OCI-LY3 (cell line): ENCODE data around the gene MTFR1L.

Experiments used
- H2AFZ ChIP-seq: fragments of 200-600, 300-600 bp; shearing (Covaris generic); 2 replicates; pipeline ENCODE4 v1.6.0; 2014; ENCODE audit warnings: antibody characterized with exemption, low read depth, low read length
- H3K27ac ChIP-seq: fragments of 200-600, 300-600 bp; sonication (generic); 2 replicates; pipeline ENCODE4 v1.5.1; 2014; ENCODE audit warnings: mild to moderate bottlenecking, low read length, moderate library complexity, mixed read lengths
- H3K27me3 ChIP-seq: fragments of 200-600, 300-600 bp; sonication (generic); 2 replicates; pipeline ENCODE4 v1.6.1; 2014; ENCODE audit warnings: low read depth, low read length, mixed read lengths
- H3K36me3 ChIP-seq: fragments of 200-600, 300-600 bp; sonication (generic); replicated peaks from 2 replicates; pipeline ENCODE3; 2014; ENCODE audit warnings: low read depth, low read length, mixed read lengths
- H3K4me1 ChIP-seq: fragments of 300-600, 200-600 bp; sonication (generic); 2 replicates; pipeline ENCODE4 v1.6.1; 2014; ENCODE audit warnings: low read length, mixed read lengths
- H3K4me2 ChIP-seq: fragments of 200-600, 300-600 bp; sonication (generic); 2 replicates; pipeline ENCODE4 v1.6.1; 2014; ENCODE audit warnings: low read length, mixed read lengths
- H3K4me3 ChIP-seq: fragments of 300-600, 200-600 bp; sonication (generic); 2 replicates; pipeline ENCODE4 v1.5.1; 2014; ENCODE audit warnings: antibody characterized with exemption, mild to moderate bottlenecking, low read length, moderate library complexity
- H3K79me2 ChIP-seq: fragments of 300-600, 200-600 bp; shearing (Covaris generic); 2 replicates; pipeline ENCODE4 v1.6.1; 2014; ENCODE audit warnings: mild to moderate bottlenecking, low read length, mixed read lengths
- H3K9ac ChIP-seq: fragments of 300-600, 200-600 bp; shearing (Covaris generic); 2 replicates; pipeline ENCODE4 v1.6.0; 2014; ENCODE audit warnings: mild to moderate bottlenecking, low read length, moderate library complexity
- H3K9me3 ChIP-seq: fragments of 200-600, 300-600 bp; shearing (Covaris generic); 2 replicates; pipeline ENCODE4 v1.6.1; 2014; ENCODE audit warnings: low read length, mixed read lengths; ENCODE audit not compliant: insufficient read depth
- H4K20me1 ChIP-seq: fragments of 200-600, 300-600 bp; sonication (generic); 2 replicates; pipeline ENCODE4 v1.6.1; 2016; ENCODE audit warnings: low read length, mixed read lengths; ENCODE audit not compliant: insufficient read depth
- EZH2phosphoT487 ChIP-seq: fragments of 200-600 bp; shearing (Covaris generic); IDR thresholded peaks from 2 replicates; pipeline ENCODE4 v1.6.1; 2018; ENCODE audit warnings: antibody characterized with exemption, mixed run types, low read depth
- TF ChIP-seq, protein P1 (sequence below): fragments of 200-600, 300-600 bp; sonication (generic); IDR thresholded peaks from 2 replicates; pipeline ENCODE4 v1.5.1; 2014; ENCODE audit warnings: antibody characterized with exemption, low read length, low read depth

Gene MTFR1L

DNA sequence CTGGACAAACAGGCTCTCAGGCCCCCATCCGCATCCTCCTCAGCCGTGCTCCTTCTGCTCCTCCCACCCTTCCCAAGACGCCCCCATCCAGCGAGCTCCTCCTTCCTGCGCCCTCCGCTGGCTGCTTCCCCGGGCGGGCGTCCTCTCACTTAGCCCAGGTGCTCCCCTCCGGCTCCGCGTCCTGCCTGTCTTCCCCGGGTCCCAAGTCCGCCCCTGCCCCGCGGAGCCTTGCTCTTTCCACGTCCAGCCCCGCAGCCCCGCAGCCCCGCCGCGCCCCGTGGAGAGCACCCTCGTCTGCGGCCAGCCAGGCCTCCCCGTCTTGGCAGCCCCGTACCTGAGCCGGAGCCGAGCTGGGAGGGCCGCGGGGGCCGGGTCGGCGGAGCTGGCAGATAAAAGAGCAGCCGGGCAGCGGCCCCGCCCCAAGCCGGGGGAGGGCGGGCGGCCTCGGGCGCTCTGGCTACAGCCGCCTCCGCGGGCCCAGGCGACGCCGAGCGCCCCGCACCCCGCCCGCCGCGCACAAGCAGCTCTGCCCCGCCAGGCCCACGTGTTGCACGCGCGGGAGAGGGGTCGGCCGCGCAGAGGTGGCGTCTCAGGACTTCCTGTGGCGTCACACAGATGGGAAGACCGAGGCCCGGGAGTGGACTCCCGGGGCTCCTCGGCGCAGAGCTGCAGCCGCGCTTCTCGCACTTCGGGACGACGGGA lies 55.6 kb downstream of the MTFR1L start, which contains the start of gene PAQR7:
Gene PAQR7 (minus strand): TSS at position 555 of the 702 bp plus-strand sequence. CDS start 11,869 bp downstream, outside the sequence.
- no peak for TF ChIP-seq EZH2phosphoT487
- TF ChIP-seq, protein P1, sequence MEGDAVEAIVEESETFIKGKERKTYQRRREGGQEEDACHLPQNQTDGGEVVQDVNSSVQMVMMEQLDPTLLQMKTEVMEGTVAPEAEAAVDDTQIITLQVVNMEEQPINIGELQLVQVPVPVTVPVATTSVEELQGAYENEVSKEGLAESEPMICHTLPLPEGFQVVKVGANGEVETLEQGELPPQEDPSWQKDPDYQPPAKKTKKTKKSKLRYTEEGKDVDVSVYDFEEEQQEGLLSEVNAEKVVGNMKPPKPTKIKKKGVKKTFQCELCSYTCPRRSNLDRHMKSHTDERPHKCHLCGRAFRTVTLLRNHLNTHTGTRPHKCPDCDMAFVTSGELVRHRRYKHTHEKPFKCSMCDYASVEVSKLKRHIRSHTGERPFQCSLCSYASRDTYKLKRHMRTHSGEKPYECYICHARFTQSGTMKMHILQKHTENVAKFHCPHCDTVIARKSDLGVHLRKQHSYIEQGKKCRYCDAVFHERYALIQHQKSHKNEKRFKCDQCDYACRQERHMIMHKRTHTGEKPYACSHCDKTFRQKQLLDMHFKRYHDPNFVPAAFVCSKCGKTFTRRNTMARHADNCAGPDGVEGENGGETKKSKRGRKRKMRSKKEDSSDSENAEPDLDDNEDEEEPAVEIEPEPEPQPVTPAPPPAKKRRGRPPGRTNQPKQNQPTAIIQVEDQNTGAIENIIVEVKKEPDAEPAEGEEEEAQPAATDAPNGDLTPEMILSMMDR, result peak; percentile 7; the same call in 1 of the 2 replicates
- peak within 1 kb of the TSS; percentile 91 for H3K4me3 ChIP-seq
- H4K20me1 ChIP-seq, result no peaks in the 10 kb centered on the region
- no peaks in the 10 kb centered on the region for H3K27me3 ChIP-seq
- H3K79me2 ChIP-seq, result peaks cover 23% of the 10 kb centered on the region
- 0 out of 2 replicates have a peak within 1 kb of the TSS, but pooled peaks have one; percentile 19 for H3K27ac ChIP-seq
- H3K9me3 ChIP-seq, result no peaks in the 10 kb centered on the region
- H3K4me1 ChIP-seq, result peaks cover 16% of the 10 kb centered on the region
- peak within 1 kb of the TSS; percentile 39; the same call in 1 of the 2 replicates for H2AFZ ChIP-seq
- H3K4me2 ChIP-seq, result peak within 1 kb of the TSS; percentile 87
- peak within 1 kb of the TSS; percentile 86 for H3K9ac ChIP-seq
- H3K36me3 ChIP-seq, result no peaks in the 10 kb centered on the region

DNA sequence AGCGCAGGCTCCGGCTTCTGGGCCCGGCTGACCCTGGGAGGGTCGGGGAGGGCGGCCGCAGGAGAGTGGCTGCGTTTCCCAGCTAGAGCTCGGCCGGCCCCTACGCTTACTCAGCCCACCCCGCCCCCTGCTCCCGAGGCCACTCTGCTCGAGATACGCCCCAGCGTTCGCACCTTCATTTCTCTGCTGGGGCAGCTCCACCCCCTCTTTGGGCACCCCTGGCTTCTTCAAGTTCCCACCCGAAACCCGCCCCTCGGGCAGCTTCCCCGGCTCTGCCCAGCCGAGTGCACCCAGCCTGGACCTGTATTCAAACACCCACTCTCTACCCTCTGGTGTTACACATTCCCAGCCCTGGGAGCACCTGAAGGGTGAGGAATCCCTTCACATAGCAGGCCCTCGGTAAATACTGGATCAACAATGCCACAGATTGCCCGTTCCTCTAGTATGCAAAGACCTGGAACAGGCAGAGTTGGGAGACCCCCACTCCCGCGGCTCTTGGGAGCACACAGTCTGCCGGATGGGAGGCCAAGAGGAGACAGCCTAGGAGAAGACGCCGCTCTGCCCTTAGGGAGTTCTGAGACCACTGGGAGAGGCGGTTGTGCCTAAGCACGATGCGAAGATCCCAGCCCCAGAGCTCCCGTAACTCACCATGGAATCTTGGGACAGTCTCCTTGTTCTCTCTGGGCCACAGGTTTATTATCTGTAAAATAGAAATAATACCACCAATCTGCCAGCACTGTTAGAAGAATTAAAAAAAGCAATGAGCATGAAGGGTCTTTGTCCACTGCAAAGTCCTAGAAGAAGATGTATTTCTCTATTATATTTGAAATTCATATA lies 56.3 kb downstream of the MTFR1L start:
- TF ChIP-seq EZH2phosphoT487, result no peak
- TF ChIP-seq, protein P1, result no peak
- Histone ChIP-seq H4K20me1 (no peaks in the 10 kb centered on the region), H3K36me3 (no peaks in the 10 kb centered on the region), H3K4me2 (peak overlapping the region; percentile 87), H3K79me2 (peaks cover 23% of the 10 kb centered on the region), H3K27ac (no peak overlapping the region), H3K4me1 (peaks cover 16% of the 10 kb centered on the region), H3K9me3 (no peaks in the 10 kb centered on the region), H3K27me3 (no peaks in the 10 kb centered on the region), H3K4me3 (peak overlapping the region; percentile 91), H2AFZ (peak overlapping the region; percentile 39; the same call in 1 of the 2 replicates), H3K9ac (peak overlapping the region; percentile 86)

DNA sequence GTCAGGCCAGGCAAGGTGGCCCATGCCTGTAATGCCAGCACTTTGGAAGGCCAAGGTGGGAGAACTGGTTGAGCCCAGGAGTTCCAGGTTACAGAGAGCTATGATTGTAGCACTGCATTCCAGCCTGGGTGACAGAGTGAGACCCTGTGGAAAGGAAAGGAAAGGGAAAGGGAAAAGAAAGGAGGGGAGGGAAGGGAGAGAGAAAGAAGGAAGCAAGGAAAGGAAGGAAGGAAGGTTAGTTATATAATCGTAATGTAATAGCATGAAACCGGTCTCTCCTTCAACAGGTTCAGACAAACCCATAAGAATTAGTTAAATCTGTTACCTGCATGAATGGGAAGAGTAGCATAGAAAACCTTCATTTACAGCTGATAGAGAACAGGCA lies 56.9 kb downstream of the MTFR1L start:
- H4K20me1 ChIP-seq, result no peaks in the 10 kb centered on the region
- no peaks in the 10 kb centered on the region for H3K36me3 ChIP-seq
- no peaks in the 10 kb centered on the region for H3K9me3 ChIP-seq
- peaks cover 23% of the 10 kb centered on the region for H3K79me2 ChIP-seq
- H3K9ac ChIP-seq, result no peak overlapping the region
- no peak overlapping the region for H3K4me3 ChIP-seq
- H3K27ac ChIP-seq, result no peak overlapping the region
- TF ChIP-seq, protein P1, result no peak
- no peak for TF ChIP-seq EZH2phosphoT487
- H3K4me1 ChIP-seq, result peaks cover 16% of the 10 kb centered on the region
- H3K4me2 ChIP-seq, result no peak overlapping the region
- H2AFZ ChIP-seq, result no peak overlapping the region
- H3K27me3 ChIP-seq, result no peaks in the 10 kb centered on the region

DNA sequence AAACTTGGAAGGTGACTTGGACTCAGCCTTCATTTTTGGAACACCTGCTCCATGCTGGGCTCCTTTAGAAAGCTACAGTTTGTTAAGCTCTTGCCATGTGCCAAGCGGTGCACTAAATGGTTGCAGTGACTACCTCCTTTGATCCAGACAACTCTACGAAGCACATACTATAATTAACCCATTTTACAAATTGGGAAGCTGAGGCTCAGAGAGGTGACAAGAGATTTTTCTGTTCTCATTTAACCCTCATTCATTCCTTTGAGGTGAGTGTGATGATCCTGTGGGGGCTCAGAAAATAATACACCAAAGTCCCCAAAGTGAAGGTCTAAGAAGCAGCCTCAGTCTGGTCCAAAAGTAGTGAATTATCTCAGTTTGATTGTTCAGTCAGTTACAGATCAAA lies 57.4 kb downstream of the MTFR1L start:
- Histone ChIP-seq H4K20me1 (no peaks in the 10 kb centered on the region), H3K9me3 (no peaks in the 10 kb centered on the region), H2AFZ (no peak overlapping the region), H3K36me3 (no peaks in the 10 kb centered on the region), H3K4me1 (peaks cover 16% of the 10 kb centered on the region), H3K79me2 (peaks cover 23% of the 10 kb centered on the region), H3K4me3 (no peak overlapping the region), H3K27me3 (no peaks in the 10 kb centered on the region), H3K27ac (no peak overlapping the region), H3K4me2 (no peak overlapping the region), H3K9ac (no peak overlapping the region)
- no peak for TF ChIP-seq EZH2phosphoT487
- TF ChIP-seq, protein P1, result no peak
